Measurements from ENCODE around the gene VWA5B2.
A peak's percentile ranks its signal among the peaks of the same experiment; 100 is the strongest.

VWA5B2 gene

GRCh38 chr3:184275961-184276910 is 46.9 kb downstream of the VWA5B2 start, which contains the start of gene ECE2:
Gene ECE2, plus strand, starts transcription at chr3:184276022. Its CDS starts 132 bp downstream, at chr3:184276154.
- no peak for DNase-seq (ENCODE audit: low read depth)

- no peak for DNase-seq (ENCODE audit: low read depth)
Observed at GRCh38 chr3:184277366-184277765, 48.0 kb downstream of the VWA5B2 start.

- DNase-seq (ENCODE audit: low read depth): no peak
Observed at GRCh38 chr3:184282941-184283340, 53.6 kb downstream of the VWA5B2 start.

GRCh38 chr3:184283681-184284080 is 54.3 kb downstream of the VWA5B2 start:
- no peak for DNase-seq (ENCODE audit: low read depth)

GRCh38 chr3:184284696-184285095 is 55.3 kb downstream of the VWA5B2 start:
- DNase-seq (ENCODE audit: low read depth): no peak

GRCh38 chr3:184289426-184289938 is 60.1 kb downstream of the VWA5B2 start:
- DNase-seq (ENCODE audit: low read depth): peak; percentile 43

GRCh38 chr3:184290331-184290730 is 60.9 kb downstream of the VWA5B2 start:
- no peak for DNase-seq (ENCODE audit: low read depth)

- DNase-seq (ENCODE audit: low read depth): no peak
Observed at GRCh38 chr3:184291044-184291737, 61.8 kb downstream of the VWA5B2 start.

Data from stimulated activated CD4-positive, alpha-beta T cell treated with anti-CD3 and anti-CD28 coated beads, Interleukin-2, amount 100 ng/mL, for 4 hours (primary cell).